HepG2 (cell line): ENCODE data around the gene WIF1. TPM values are rescaled to one million over a fixed set of nuclear protein-coding genes. Genes with fewer than 3 reads are reported as not detected.

Experiments used
- ATAC-seq: fragments of 200-7000 bp; cut with Tn5 transposase; 3 replicates; pipeline ENCODE4 v1.9.1; 2020; ENCODE audit warnings: mild to moderate bottlenecking, moderate library complexity
- BruUV-seq: library from RNA; stranded (reverse); fragments of 400-500 nt; replicated peaks from 2 replicates; lab custom pipeline; 2021; lab: Mats Ljungman, UMichigan
- CTCF ChIA-PET: fragments of 300-600 bp; formaldehyde crosslinking; extraction: SDS; loops from one replicate; lab custom pipeline; 2021; ENCODE audit warnings: low total read pairs, inconsistent platforms, low intra/inter-chr PET ratio; lab: Yijun Ruan, JAX
- POLR2A ChIA-PET: fragments of 350-600 bp; sonication (Branson Sonifier 250); formaldehyde crosslinking; loops from one replicate; lab custom pipeline; 2020; ENCODE audit warnings: antibody characterized with exemption, inconsistent platforms; lab: Yijun Ruan, JAX
- DNase-seq: peaks from one replicate; pipeline ENCODE4 v3.0.0-alpha.2; 2015; ENCODE audit warnings: low spot score
- FAIRE-seq: peaks from 3 replicates; lab custom pipeline; 2011; peaks lifted over from hg19 to GRCh38; lab: Jason Lieb, UNC
- H2AFZ ChIP-seq: one replicate; pipeline ENCODE4 v1.6.1; 2011; ENCODE audit warnings: low read length, inconsistent platforms
- H3K27ac ChIP-seq: fragments of 300-600 bp; 3 replicates; pipeline ENCODE4 v1.8.0; 2011; ENCODE audit warnings: mixed run types, mild to moderate bottlenecking, mixed read lengths, low read length, inconsistent platforms; ENCODE audit not compliant: insufficient read depth; ENCODE audit errors: extremely low read length
- H3K27me3 ChIP-seq, 2 experiments: fragments of 200-600 bp in 1 of 2; 2 replicates in 1 of 2; 3 replicates in 1 of 2; pipeline versions ENCODE4 v1.6.0 to v1.8.0; 2011; ENCODE audit warnings: low read length in 2 of 2, mild to moderate bottlenecking in 2 of 2, moderate library complexity in 2 of 2, inconsistent platforms in 1 of 2; ENCODE audit not compliant: insufficient read depth in 2 of 2, control insufficient read depth in 1 of 2
- H3K36me3 ChIP-seq, 2 experiments: fragments of 200-600 bp in 1 of 2; replicated peaks in 1 of 2; 2 replicates in 1 of 2; 3 replicates in 1 of 2; pipeline versions ENCODE4 v1.5.1 to v1.8.0; 2011; ENCODE audit warnings: low read length in 2 of 2, inconsistent platforms in 1 of 2; ENCODE audit not compliant: insufficient read depth in 2 of 2, control insufficient read depth in 1 of 2
- H3K4me1 ChIP-seq: 2 replicates; pipeline ENCODE4 v1.5.1; 2012; ENCODE audit warnings: low read length, inconsistent platforms; ENCODE audit not compliant: insufficient read depth
- H3K4me2 ChIP-seq: 2 replicates; pipeline ENCODE4 v1.6.0; 2011; ENCODE audit warnings: low read depth, low read length, inconsistent platforms
- H3K4me3 ChIP-seq, 3 experiments: fragments of 200-600 bp in 1 of 3; sonication (generic), shearing (Covaris generic) in 1 of 3; replicated peaks in 1 of 3; 2 replicates each; pipeline ENCODE4 v1.5.1; 2011 to 2016; ENCODE audit warnings: low read length in 3 of 3, inconsistent platforms in 2 of 3, low read depth in 2 of 3, mild to moderate bottlenecking in 2 of 3, control low read depth in 1 of 3, mixed read lengths in 1 of 3; ENCODE audit not compliant: insufficient read depth in 1 of 3
- H3K79me2 ChIP-seq: one replicate; pipeline ENCODE4 v1.6.1; 2011; ENCODE audit warnings: low read length, inconsistent platforms; ENCODE audit not compliant: insufficient read depth
- H3K9ac ChIP-seq: 2 replicates; pipeline ENCODE4 v1.6.0; 2011; ENCODE audit warnings: mild to moderate bottlenecking, low read depth, low read length, inconsistent platforms; ENCODE audit not compliant: insufficient read depth
- H3K9me3 ChIP-seq: 2 replicates; pipeline ENCODE4 v1.5.1; 2012; ENCODE audit warnings: mild to moderate bottlenecking, low read length
- H4K20me1 ChIP-seq: 2 replicates; pipeline ENCODE4 v1.6.0; 2011; ENCODE audit warnings: inconsistent platforms, mild to moderate bottlenecking, low read length, moderate library complexity; ENCODE audit not compliant: insufficient read depth
- ATRX ChIP-seq: sonication (generic); formaldehyde crosslinking; IDR thresholded peaks from 2 replicates; pipeline ENCODE4 v1.4.0; 2020; ENCODE audit warnings: missing genetic modification reagents, borderline replicate concordance
- CREB1 ChIP-seq, 2 experiments: fragments of 450-650 bp in 1 of 2; IDR thresholded peaks; 2 replicates each; pipeline ENCODE4 v1.6.1; 2016 to 2017; ENCODE audit warnings: control low read depth in 1 of 2, mild to moderate bottlenecking in 1 of 2, missing compliant biosample characterization in 1 of 2, missing genetic modification characterization in 1 of 2
- KLF6 ChIP-seq: IDR thresholded peaks from 2 replicates; pipeline ENCODE4 v1.8.0; 2016; ENCODE audit warnings: missing biosample characterization, missing genetic modification reagents
- PITX1 ChIP-seq: sonication (generic); formaldehyde crosslinking; IDR thresholded peaks from 2 replicates; pipeline ENCODE4 v1.5.1; 2020; ENCODE audit warnings: mild to moderate bottlenecking, missing genetic modification reagents
- YY1 ChIP-seq: IDR thresholded peaks from 2 replicates; pipeline ENCODE4 v1.6.1; 2011; ENCODE audit warnings: low read length, low read depth, moderate library complexity, mild to moderate bottlenecking; ENCODE audit not compliant: insufficient read depth, insufficient replicate concordance
- ZNF343 ChIP-seq: sonication (generic); formaldehyde crosslinking; IDR thresholded peaks from 2 replicates; pipeline ENCODE4 v1.4.0; 2020; ENCODE audit warnings: mild to moderate bottlenecking, missing genetic modification reagents
- ZNF572 ChIP-seq: sonication (generic); formaldehyde crosslinking; IDR thresholded peaks from 2 replicates; pipeline ENCODE4 v1.5.1; 2020; ENCODE audit warnings: mild to moderate bottlenecking, missing genetic modification reagents
- ZSCAN22 ChIP-seq: sonication (generic); formaldehyde crosslinking; IDR thresholded peaks from 2 replicates; pipeline ENCODE4 v1.4.0; 2020; ENCODE audit warnings: mild to moderate bottlenecking, missing genetic modification reagents
- WGBS: methylation state at CpG from one replicate; pipeline ENCODE4 v1.1.6; 2017; ENCODE audit warnings: low lambda C conversion rate; 5-methylcytosine and 5-hydroxymethylcytosine counted together
- in situ Hi-C: cut with HindIII; loops from 2 replicates; pipeline ENCODE4 v1.10.0; 2017; ENCODE audit warnings: low pct_unique_long_range_greater_than_20kb; ENCODE audit not compliant: extremely low pct_ligation_motif_present
- intact Hi-C: fragments of 100-400 bp; cut with micrococcal nuclease; formaldehyde crosslinking; loops from one replicate; pipeline ENCODE4 v1.10.0; 2022; ENCODE audit not compliant: unreplicated experiment
- polyA plus RNA-seq, 8 experiments: library from polyadenylated mRNA; depleted of rRNA in 3 of 8; stranded (reverse) in 7 of 8; unstranded in 1 of 8; fragments of >200 nt; fragmentation: Illumina TruSeq in 4 of 8; extraction: Trizol in 4 of 8; gene quantifications; 2 replicates each; pipeline versions ENCODE4 v1.2.1 to v1.2.3, GENCODE V29; 2011 to 2016; ENCODE audit warnings: low read depth in 4 of 8, missing spikeins in 1 of 8, mixed read lengths in 1 of 8; ENCODE audit not compliant: insufficient read depth in 1 of 8
- total RNA-seq, 5 experiments: library from RNA; depleted of rRNA; stranded (reverse); fragments of >200 nt; fragmentation: Illumina TruSeq; extraction: Trizol; gene quantifications; 2 replicates each; pipeline ENCODE4 v1.2.3, GENCODE V29; 2016; ENCODE audit warnings: low read depth in 1 of 5
- TF ChIP-seq, protein P1 (sequence below): sonication (generic); formaldehyde crosslinking; IDR thresholded peaks from 2 replicates; pipeline ENCODE4 v1.4.0; 2020; ENCODE audit warnings: missing genetic modification reagents
- TF ChIP-seq, protein P2 (sequence below): IDR thresholded peaks from 2 replicates; pipeline ENCODE4 v1.6.1; 2016; ENCODE audit warnings: mild to moderate bottlenecking

Gene WIF1
- total and polyA plus RNA-seq, 2 of the 13 experiments (the other 11 are each of a cell fraction or from before 2014, with no cell fraction given), result not detected

DNA sequence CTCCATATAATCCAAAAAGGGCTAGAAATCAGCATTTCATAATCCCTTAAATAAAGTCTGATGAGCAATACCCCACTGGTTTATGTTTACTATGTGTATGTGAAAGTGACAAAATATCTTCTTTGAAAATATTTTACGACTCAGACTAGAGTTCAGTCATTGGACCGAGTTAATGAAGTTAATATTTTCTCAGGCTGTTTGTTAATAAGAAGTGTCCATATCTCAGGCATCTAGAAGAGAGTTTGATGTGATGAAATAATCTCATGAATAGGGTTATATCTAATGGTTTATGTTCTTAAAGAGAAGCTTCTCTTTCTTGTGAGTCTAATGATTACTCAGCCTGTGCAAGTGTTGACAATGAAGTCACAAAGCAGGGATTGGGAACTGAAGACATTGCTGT is 51.8 kb downstream of the WIF1 start:
- 2% methylated on average over 2 of the region's 2 CpGs for WGBS

More for the DNA sequence above, 51.8 kb downstream of the WIF1 start:
- H3K9ac ChIP-seq, result no peak overlapping the region
- no TSS peak for BruUV-seq
- ATAC-seq (no peak), FAIRE-seq (no peak), DNase-seq (no peak)
- no peak overlapping the region for H3K27ac ChIP-seq
- no peaks in the 10 kb centered on the region for H3K27me3 ChIP-seq
- no peak overlapping the region for H3K4me3 ChIP-seq
- no peaks in the 10 kb centered on the region for H3K36me3 ChIP-seq
- in situ Hi-C loops (no loop called here), intact Hi-C loops (no loop called here)
- H3K9me3 ChIP-seq, result no peaks in the 10 kb centered on the region
- H3K4me1 ChIP-seq, result no peaks in the 10 kb centered on the region
- H3K4me2 ChIP-seq, result no peak overlapping the region
- ChIA-PET POLR2A (no interaction called here), CTCF (no interaction called here)
- H2AFZ ChIP-seq, result no peak overlapping the region
- no peaks in the 10 kb centered on the region for H3K79me2 ChIP-seq
- H4K20me1 ChIP-seq, result no peaks in the 10 kb centered on the region
- no peak for TF ChIP-seq ZNF572 (CRISPR knock-in tag)
- TF ChIP-seq, protein P1, sequence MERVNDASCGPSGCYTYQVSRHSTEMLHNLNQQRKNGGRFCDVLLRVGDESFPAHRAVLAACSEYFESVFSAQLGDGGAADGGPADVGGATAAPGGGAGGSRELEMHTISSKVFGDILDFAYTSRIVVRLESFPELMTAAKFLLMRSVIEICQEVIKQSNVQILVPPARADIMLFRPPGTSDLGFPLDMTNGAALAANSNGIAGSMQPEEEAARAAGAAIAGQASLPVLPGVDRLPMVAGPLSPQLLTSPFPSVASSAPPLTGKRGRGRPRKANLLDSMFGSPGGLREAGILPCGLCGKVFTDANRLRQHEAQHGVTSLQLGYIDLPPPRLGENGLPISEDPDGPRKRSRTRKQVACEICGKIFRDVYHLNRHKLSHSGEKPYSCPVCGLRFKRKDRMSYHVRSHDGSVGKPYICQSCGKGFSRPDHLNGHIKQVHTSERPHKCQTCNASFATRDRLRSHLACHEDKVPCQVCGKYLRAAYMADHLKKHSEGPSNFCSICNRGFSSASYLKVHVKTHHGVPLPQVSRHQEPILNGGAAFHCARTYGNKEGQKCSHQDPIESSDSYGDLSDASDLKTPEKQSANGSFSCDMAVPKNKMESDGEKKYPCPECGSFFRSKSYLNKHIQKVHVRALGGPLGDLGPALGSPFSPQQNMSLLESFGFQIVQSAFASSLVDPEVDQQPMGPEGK, result no peak
- TF ChIP-seq ZSCAN22 (CRISPR knock-in tag), result no peak
- TF ChIP-seq, protein P2, sequence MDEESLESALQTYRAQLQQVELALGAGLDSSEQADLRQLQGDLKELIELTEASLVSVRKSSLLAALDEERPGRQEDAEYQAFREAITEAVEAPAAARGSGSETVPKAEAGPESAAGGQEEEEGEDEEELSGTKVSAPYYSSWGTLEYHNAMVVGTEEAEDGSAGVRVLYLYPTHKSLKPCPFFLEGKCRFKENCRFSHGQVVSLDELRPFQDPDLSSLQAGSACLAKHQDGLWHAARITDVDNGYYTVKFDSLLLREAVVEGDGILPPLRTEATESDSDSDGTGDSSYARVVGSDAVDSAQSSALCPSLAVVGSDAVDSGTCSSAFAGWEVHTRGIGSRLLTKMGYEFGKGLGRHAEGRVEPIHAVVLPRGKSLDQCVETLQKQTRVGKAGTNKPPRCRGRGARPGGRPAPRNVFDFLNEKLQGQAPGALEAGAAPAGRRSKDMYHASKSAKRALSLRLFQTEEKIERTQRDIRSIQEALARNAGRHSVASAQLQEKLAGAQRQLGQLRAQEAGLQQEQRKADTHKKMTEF (CRISPR knock-in tag), result no peak
- no peak for TF ChIP-seq YY1
- no peak for TF ChIP-seq CREB1 (IDR thresholded peaks at IDR 0.05)
- TF ChIP-seq CREB1 (CRISPR knock-in tag; IDR thresholded peaks at IDR 0.05), result no peak
- no peak for TF ChIP-seq ATRX (CRISPR knock-in tag)
- no peak for TF ChIP-seq ZNF343
- TF ChIP-seq PITX1 (CRISPR knock-in tag), result no peak
- TF ChIP-seq KLF6 (CRISPR knock-in tag), result no peak
- TF ChIP-seq, all 625 proteins: peak for 0
